Neural cell (in vitro differentiated cells): ENCODE measurements around the gene CSNK1E.

Experiments used
- EP300 ChIP-seq: fragments of 450-650 bp; conservative IDR thresholded peaks from 2 replicates; pipeline ENCODE4 v1.6.1; 2014; ENCODE audit warnings: antibody characterized with exemption, mild to moderate bottlenecking, moderate library complexity; ENCODE audit not compliant: poor library complexity, severe bottlenecking
- EZH2 ChIP-seq: fragments of 200-600, 300-800 bp; shearing (Covaris generic), sonication (generic); IDR thresholded peaks from 2 replicates; pipeline ENCODE4 v1.6.1; 2014; ENCODE audit warnings: antibody characterized with exemption, low read length, borderline replicate concordance, mild to moderate bottlenecking; ENCODE audit not compliant: insufficient read depth, poor library complexity, severe bottlenecking
- MXI1 ChIP-seq: fragments of 450-650 bp; conservative IDR thresholded peaks from 2 replicates; pipeline ENCODE4 v1.6.1; 2014; ENCODE audit warnings: antibody characterized with exemption, mild to moderate bottlenecking; ENCODE audit not compliant: poor library complexity, severe bottlenecking
- POLR2AphosphoS5 ChIP-seq: IDR thresholded peaks from 2 replicates; pipeline ENCODE4 v1.6.1; 2012
- RAD21 ChIP-seq: fragments of 450-650 bp; conservative IDR thresholded peaks from 2 replicates; pipeline ENCODE4 v1.6.1; 2014; ENCODE audit warnings: antibody characterized with exemption, mild to moderate bottlenecking, moderate library complexity
- SMC3 ChIP-seq: fragments of 450-650 bp; conservative IDR thresholded peaks from 2 replicates; pipeline ENCODE4 v1.6.1; 2014; ENCODE audit warnings: antibody characterized with exemption, mild to moderate bottlenecking, moderate library complexity; ENCODE audit not compliant: poor library complexity
- TAF1 ChIP-seq: IDR thresholded peaks from 2 replicates; pipeline ENCODE4 v1.6.1; 2012; ENCODE audit warnings: low read depth
- TF ChIP-seq, protein P1 (sequence below): fragments of 450-650 bp; IDR thresholded peaks from 2 replicates; pipeline ENCODE4 v1.5.1; 2014; ENCODE audit warnings: antibody characterized with exemption, mild to moderate bottlenecking, moderate library complexity; ENCODE audit not compliant: poor library complexity, severe bottlenecking

DNA sequence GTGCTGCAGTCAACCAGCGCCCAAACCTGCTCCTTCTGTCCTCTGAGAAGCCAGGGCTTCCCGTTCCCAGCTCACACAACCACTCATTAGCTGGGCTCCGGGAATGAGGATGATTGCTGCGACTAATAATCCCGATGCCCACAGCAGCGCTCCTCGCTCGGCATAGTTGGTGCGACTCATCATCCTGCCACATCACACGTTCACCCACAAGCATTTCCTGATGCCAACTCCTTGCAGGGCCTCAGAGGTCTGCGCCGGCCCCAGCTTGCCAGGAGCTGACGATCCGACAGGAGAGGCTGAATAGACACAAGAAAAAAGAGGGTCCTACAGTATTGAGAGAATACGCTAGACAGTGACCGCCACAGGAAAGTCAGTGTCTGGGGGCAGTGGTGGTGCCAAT is 10.6 kb upstream of the CSNK1E start:
- TF ChIP-seq EP300 (no peak), EZH2 (no peak), MXI1 (no peak), SMC3 (no peak), POLR2AphosphoS5 (no peak), RAD21 (no peak), TAF1 (no peak)
- TF ChIP-seq, protein P1, sequence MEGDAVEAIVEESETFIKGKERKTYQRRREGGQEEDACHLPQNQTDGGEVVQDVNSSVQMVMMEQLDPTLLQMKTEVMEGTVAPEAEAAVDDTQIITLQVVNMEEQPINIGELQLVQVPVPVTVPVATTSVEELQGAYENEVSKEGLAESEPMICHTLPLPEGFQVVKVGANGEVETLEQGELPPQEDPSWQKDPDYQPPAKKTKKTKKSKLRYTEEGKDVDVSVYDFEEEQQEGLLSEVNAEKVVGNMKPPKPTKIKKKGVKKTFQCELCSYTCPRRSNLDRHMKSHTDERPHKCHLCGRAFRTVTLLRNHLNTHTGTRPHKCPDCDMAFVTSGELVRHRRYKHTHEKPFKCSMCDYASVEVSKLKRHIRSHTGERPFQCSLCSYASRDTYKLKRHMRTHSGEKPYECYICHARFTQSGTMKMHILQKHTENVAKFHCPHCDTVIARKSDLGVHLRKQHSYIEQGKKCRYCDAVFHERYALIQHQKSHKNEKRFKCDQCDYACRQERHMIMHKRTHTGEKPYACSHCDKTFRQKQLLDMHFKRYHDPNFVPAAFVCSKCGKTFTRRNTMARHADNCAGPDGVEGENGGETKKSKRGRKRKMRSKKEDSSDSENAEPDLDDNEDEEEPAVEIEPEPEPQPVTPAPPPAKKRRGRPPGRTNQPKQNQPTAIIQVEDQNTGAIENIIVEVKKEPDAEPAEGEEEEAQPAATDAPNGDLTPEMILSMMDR = no peak
